Activated naive CD4-positive, alpha-beta T cell treated with Interleukin-2 at 50 U/mL for 16 hours (primary cell): Measurements from ENCODE around the gene DLGAP1.

Source experiments
- DNase-seq: peaks from one replicate; pipeline ENCODE4 v3.0.0-alpha.2; 2020

The DLGAP1 gene

GRCh38 chr18:3547891-3548615 is 907.1 kb downstream of the DLGAP1 start:
- no peak for DNase-seq

- no peak for DNase-seq
Measured at GRCh38 chr18:3546106-3546505, 909.0 kb downstream of the DLGAP1 start.

- DNase-seq, result no peak
Measured at GRCh38 chr18:3544537-3544936, 910.6 kb downstream of the DLGAP1 start.

- DNase-seq, result peak; percentile 15
Measured at GRCh38 chr18:3541549-3542386, 913.3 kb downstream of the DLGAP1 start.

- no peak for DNase-seq
Measured at GRCh38 chr18:3540805-3541548, 914.1 kb downstream of the DLGAP1 start.

- DNase-seq, result no peak
Measured at GRCh38 chr18:3538954-3539617, 916.0 kb downstream of the DLGAP1 start.

GRCh38 chr18:3538456-3538855 is 916.7 kb downstream of the DLGAP1 start:
- DNase-seq, result no peak

- no peak for DNase-seq
Measured at GRCh38 chr18:3530807-3531206, 924.3 kb downstream of the DLGAP1 start.

- no peak for DNase-seq
Measured at GRCh38 chr18:3529601-3530000, 925.5 kb downstream of the DLGAP1 start.

GRCh38 chr18:3529077-3529476 is 926.0 kb downstream of the DLGAP1 start:
- DNase-seq, result no peak

- DNase-seq, result no peak
Measured at GRCh38 chr18:3528231-3528630, 926.9 kb downstream of the DLGAP1 start.

- no peak for DNase-seq
Measured at GRCh38 chr18:3526421-3527354, 928.4 kb downstream of the DLGAP1 start.

GRCh38 chr18:3525870-3526420 is 929.2 kb downstream of the DLGAP1 start:
- DNase-seq, result peak; percentile 44

- no peak for DNase-seq
Measured at GRCh38 chr18:3524706-3525105, 930.4 kb downstream of the DLGAP1 start.

GRCh38 chr18:3520230-3521085 is 934.6 kb downstream of the DLGAP1 start:
- no peak for DNase-seq

GRCh38 chr18:3514312-3515216 is 940.5 kb downstream of the DLGAP1 start:
- DNase-seq, result no peak

GRCh38 chr18:3513481-3513880 is 941.6 kb downstream of the DLGAP1 start:
- no peak for DNase-seq

- no peak for DNase-seq
Measured at GRCh38 chr18:3511980-3512379, 943.1 kb downstream of the DLGAP1 start.

- DNase-seq, result no peak
Measured at GRCh38 chr18:3510896-3511295, 944.2 kb downstream of the DLGAP1 start.
